ENCODE measurements around the gene MAP3K15.

Gene MAP3K15

DNA sequence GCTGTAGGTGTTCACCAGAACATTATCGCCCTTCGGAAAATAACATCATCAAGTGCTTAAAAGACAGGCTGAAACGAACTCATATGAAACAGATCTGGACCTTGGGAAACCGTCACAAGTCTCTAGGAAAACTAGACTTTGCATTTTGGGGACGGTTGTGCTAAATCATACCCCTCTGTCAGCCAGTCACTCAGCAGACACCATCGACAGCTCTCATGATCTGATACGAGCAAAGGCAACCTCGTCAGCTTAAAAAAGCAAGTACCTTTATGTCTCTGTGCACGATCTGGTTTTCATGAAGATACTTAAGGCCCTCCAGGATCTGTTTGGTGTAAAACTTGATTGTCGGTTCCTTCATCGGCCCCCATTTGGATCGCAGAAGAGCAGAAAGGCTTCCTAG is 123.2 kb downstream of the MAP3K15 start:
- DNase-seq: no peak

DNA sequence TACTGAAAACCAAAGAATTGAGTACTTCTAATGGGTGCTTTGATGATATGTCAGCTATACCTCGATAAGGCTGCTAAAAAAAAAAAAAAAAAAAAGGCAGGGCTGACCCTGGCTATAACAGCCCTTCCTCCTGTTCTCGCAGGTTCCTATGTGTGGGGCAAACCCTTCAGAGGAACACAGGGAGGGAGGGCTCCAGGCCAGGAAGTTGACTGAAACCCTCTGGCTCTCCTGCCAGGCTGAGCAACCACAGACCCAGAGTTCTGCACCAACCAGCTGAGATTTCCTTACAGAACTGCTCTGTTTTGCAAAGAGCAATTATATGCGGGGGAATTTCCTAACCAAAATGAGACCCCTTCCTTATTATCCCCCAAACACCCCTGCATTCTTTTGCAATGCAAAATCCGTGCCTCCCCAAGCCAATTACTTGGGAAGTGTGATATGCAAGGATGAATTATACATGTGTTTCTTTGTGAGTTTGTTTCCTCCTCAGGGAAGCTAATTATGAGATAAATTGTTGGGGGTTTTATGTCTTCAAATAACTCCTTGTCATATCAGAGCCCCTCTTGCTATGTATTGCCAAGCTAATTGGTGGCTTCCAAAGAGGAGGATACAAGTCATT is 126.0 kb downstream of the MAP3K15 start:
- DNase-seq: no peak

GRCh38 chrX:19388741-19389140 is 126.6 kb downstream of the MAP3K15 start:
- no peak for DNase-seq

DNA sequence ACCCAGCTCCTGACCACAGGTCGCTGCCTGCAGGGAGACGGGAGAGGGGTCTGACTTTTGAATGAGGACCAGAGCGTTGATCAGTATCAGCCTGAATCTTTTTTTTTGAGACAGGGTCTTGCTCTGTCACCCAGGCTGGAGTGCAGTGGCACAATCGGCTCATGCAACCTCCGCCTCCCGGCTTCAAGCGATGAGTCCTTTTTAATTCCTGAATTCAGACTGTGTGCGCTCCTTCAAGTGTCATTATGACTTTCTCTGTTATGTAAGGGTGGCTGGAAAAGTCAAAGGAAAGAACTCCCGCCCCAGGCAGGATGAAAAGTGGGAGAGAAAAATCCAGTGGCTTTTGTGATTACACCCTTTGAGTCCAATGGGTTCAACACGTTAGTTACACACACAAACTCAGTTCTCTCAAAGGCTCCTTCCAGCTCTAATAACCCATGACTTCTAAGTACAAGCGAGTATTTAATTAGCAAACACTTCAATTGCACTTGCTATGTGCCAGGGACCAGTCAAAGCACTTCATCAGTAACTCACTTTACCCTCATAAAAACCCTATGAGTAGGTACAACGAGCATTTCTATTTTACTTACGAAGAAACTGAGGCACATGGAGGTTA is 127.1 kb downstream of the MAP3K15 start:
- DNase-seq: no peak

DNA sequence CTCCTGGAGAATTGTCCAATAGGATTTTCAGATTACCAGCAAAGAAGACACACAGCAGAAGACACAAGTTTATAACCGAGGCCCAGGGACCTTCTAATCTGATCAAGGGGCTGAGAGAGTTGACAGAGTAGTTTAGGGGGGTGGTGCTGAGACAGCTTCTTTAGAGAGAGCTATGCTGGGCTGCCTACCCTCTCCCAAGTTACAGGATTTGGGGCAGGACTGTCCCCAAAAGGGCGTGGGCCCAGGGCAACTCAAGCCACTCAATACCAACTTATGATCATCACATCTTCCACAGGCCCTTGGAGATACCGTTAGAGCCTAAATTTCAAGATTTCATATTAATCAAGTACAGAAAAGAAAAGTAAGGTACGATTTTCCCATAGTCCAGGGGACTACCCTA is 128.6 kb downstream of the MAP3K15 start:
- no peak for DNase-seq

DNA sequence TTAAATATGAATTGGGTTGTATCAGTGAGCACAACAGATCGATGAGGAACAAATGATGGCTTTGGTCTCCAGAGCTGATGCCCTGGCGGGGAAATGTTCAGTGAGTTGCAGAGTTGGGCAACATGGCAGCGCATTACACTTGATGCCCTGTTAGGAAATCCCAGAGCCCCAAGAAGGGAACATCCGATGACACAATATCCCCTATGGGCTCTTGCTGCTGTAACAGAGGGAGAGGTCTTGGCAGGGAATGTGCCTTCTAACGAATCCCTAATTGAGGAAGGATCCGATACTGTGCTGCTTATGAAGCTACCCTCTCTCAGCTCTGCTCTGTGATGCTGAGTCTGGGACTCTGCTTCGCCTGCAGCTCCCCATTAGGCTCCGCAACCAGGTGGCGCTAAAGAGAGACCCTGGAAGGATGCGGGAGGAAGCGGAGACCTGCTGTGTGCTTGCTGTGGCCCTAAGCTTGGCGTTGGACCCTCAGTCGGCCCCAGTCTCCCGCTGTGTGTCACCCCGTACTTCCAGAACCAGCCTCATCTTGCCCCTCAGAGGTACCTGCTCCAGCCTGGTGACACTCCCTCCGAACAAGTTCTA is 132.7 kb downstream of the MAP3K15 start:
- DNase-seq: no peak

- no peak for DNase-seq
Measured at GRCh38 chrX:19381326-19381725, 134.0 kb downstream of the MAP3K15 start.

- DNase-seq: no peak
Measured at GRCh38 chrX:19377799-19378198, 137.5 kb downstream of the MAP3K15 start.

GRCh38 chrX:19375546-19375945 is 139.8 kb downstream of the MAP3K15 start:
- DNase-seq: no peak

DNA sequence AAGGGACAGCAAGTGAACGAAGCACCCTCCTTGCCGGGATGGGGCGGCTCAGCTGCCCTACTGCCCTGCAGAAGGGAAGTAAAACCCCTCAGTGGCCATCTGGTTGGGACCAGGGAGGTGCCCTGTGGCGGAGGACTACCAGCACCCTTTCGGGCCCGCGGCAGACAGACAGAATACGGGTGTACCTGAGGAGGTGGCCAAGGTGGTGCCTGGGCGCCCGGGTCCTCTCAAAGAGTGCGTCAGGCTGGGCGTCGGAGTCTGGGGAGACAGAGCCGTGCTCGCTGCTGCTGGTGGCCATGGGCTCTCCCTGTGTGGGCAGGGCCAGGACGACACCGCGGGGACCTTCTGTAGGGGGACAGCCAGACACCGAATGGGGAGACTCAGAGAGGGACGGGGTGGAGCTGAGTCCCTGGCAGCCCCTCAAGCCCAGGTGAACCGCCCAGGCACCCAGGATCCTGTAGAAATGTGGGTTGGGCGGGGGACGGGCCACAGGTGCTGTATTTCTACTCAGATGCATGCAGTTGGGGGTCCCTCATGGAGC is 141.9 kb downstream of the MAP3K15 start:
- no peak for DNase-seq

DNA sequence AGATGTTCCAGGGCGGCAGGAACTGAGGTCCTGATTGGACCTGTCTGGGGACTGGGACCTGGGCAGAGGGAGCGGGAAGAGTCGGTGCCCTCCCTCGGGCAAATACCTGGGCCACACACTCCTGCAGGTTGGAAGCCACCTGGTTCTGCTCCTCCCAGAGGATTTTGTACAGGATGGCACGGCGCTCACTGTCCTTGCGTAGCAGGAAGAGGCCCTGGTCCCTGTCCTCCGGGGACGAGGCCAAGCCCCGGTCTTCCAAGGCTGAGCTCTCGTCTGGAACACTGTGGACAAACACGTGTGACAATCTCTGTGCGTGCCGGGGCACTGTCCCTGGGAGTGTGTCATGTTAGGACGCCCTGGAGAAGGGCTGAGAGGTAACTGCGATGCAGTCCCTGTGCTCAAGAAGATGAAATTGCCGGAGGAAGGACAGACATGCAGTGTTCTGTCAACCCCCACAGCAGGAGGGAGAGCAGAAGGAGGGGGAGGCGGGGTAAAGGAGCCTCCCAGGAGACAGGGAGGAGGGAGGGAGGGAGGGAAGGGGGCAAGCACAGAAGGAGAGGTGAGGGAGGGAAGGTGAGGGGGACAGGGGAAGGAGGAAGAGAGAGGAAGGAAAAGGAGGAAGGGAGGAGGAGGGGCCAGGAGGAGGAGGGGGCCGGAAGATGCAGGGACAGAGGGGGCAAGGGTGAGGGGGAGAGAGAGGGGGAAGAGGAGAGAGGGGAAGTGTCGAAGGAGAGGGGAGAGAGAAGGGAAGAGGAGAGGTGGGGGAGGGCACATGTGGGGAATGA is 142.6 kb downstream of the MAP3K15 start:
- DNase-seq: no peak

DNA sequence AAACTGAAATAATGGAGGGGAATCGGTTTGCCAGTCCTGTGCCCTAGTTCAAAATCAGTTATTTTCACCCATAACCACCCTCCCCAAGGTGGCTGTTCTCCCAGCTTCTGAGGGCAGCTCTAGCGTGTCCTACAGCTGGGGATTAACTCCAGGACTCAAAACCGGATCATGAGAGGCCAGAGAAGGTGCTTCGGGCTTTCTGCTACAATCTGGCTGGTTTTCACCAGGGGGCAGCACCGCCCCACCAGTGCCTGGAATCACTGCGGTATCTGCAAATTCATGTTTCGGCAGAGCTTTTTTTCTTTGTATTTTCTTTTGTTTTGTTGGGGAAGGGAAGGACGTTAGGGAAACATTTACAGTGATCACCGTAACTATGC is 143.2 kb downstream of the MAP3K15 start:
- DNase-seq: peak; percentile 41

DNA sequence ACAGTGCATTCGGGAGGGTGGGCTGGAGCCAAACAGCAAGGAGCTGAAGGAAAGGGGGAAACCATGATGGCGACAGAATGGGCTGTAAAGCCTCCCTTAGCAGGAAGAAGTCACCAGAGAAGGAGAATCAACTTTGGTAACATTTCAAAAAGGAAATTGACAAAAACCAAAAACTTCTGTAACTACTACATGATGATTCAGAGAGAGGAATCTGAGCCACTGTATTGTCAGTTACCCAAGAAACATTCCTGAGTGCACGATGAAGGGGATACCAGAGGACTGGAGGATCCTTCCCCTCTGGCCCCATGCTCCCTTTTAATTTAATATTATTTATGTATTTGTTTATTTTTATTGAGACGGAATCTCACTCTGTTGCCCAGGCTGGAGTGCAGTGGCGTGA is 145.2 kb downstream of the MAP3K15 start:
- DNase-seq: no peak

DNA sequence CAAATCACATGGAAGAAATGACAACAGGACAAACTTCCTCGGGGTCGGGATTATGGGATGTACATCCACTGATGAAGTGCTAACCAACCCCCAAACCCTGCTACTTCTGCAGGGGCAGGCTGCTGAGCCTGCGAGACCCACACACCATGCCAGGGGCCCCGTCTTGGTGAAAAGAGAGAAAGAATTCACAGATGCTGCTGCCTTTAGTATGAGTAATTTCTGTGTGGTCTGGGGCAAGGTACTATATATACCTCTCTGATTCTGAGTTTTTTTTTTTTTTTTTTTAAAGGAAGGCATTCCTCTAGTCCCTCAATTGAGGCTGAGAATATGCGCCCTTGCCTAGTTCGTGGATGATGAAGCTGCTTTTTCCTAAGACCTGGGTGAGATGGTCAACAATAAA is 146.7 kb downstream of the MAP3K15 start:
- DNase-seq: no peak

GRCh38 chrX:19361701-19362100 is 153.6 kb downstream of the MAP3K15 start:
- DNase-seq: no peak

DNA sequence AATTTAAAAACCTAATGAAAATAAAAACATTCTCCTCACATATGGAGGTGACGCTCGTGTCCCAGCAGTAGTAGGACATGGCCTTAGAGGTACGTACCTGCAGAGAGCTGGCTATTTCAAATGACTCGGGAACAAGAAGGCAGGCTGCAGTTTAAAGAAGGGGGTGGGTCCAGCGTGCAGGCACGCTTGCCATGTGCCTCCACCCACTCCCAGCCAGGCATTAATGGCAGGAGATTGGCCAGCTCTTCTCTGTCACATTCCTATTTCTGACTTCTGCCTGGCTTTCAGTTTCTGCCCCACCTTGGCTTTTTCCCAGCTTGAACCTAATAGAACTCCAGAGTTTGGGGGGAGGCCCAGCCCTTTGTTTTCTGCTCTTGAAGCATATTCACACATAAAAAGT is 154.4 kb downstream of the MAP3K15 start:
- no peak for DNase-seq

- no peak for DNase-seq
Measured at GRCh38 chrX:19358521-19358920, 156.8 kb downstream of the MAP3K15 start.

DNA sequence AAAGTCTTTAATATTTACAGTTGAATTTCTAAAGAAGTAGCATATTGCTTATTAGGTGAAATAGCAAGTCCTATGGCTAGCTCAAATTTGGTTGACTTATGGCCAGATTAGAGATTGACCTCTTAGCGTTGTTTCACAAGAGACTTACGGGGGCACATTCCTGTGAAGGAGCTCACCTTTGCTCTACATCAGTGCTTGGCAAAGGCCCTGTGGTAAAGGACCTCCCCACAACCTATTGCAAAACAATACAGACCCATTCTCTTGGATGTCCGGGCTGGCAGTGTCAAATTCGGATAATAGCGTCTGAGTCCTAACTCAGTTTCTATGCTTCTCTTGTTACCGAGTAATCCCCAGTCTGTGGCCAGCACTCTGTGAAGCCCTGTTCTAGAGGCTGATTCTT is 160.7 kb downstream of the MAP3K15 start:
- no peak for DNase-seq

DNA sequence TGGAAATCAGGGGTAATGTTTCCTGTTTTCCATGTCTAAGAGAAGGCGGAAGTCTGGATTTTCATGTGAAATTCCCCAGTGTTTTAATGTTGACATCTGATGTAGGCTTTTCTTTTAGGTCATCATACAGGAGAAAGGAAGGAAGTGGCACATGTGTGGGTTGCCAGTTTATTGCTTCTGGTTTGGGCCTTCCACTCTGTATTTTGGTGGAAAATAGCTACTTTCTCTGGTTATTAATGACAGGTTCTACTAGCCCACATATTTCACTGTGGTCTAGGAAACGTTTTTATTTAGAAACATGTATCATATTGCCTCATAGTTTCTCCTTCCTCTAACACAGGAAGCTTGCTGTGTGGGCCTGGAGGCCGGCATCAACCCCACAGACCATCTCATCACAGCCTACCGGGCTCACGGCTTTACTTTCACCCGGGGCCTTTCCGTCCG is 164.3 kb downstream of the MAP3K15 start:
- DNase-seq: no peak

GRCh38 chrX:19349264-19349663 is 166.0 kb downstream of the MAP3K15 start:
- DNase-seq: no peak

DNA sequence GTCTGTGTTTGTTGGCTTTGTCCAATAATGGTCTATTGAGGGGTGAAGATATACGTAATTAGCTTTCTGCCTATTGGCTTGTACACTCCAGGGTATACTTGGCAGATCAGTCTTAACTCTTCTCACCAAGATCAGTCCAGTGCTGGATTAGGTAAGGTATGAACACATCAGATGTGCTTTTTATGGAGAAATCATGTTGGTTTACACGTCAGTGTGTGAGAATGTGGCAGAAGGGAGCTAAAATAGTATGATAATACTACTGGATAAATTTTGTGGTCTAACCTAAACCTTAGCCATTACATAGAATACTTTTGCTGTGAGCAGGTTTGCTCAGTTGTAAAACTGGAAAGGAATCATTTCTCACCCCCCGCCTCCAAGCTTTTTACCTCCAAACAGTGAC is 167.4 kb downstream of the MAP3K15 start:
- no peak for DNase-seq

DNA sequence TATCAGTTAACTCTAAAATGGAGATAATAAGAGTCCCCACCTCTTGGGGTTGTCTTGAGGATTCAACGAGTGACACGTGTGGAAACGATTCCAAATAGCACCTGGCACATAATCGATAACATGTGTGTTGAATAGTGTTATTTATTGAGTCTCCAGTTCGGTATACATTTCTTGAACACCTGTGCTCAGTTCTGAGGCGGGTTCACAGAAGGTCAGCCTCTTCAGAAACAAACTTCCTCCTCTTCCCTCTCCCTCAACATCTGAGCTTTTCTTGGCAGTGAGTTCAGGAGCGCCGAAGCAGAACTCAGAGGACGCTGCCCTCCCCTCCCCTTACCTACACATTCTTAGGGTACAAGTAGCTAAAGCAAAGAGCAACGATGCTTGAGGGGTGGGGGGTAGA is 170.6 kb downstream of the MAP3K15 start:
- DNase-seq: no peak

- peak; percentile 92 for DNase-seq
Measured at GRCh38 chrX:19343535-19344408, 171.5 kb downstream of the MAP3K15 start, which contains the start of gene PDHA1. PDHA1 (plus strand) TSS chrX:19343927; CDS start chrX:19344038, 111 bp downstream.

All from COR-L47 (cell line).